Activated T-helper 1 cell treated with anti-CD3 and anti-CD28 coated beads, Interleukin-12 subunit alpha, Interleukin-12 subunit beta, Interleukin-2, Interleukin-4 antibody, amounts not matched to agents 30 ng/mL and 10 ng/mL and 1 ng/mL, durations not matched to agents 14 hours and 24 hours and 36 hours (primary cell): ENCODE results near the gene BICC1. TPM values are rescaled to one million over a fixed set of nuclear protein-coding genes. Genes with fewer than 3 reads are reported as not detected.

Source experiments
- DNase-seq: peaks from one replicate; pipeline ENCODE4 v3.0.0; 2021; ENCODE audit warnings: low spot score
- H3K27ac Mint-ChIP-seq: one replicate; pipeline ENCODE4 v1.8.0; 2021; ENCODE audit warnings: mild to moderate bottlenecking, mixed read lengths
- H3K27me3 Mint-ChIP-seq: one replicate; pipeline ENCODE4 v1.8.0; 2022; ENCODE audit warnings: mild to moderate bottlenecking, moderate library complexity, mixed read lengths; ENCODE audit not compliant: insufficient read depth
- H3K36me3 Mint-ChIP-seq: one replicate; pipeline ENCODE4 v1.8.0; 2021; ENCODE audit warnings: low read depth, mixed read lengths
- H3K4me1 Mint-ChIP-seq: one replicate; pipeline ENCODE4 v1.8.0; 2021; ENCODE audit warnings: low read depth, mixed read lengths
- H3K4me3 Mint-ChIP-seq: one replicate; pipeline ENCODE4 v1.8.0; 2021; ENCODE audit warnings: mild to moderate bottlenecking, moderate library complexity, mixed read lengths
- H3K9me3 Mint-ChIP-seq: one replicate; pipeline ENCODE4 v1.8.0; 2021; ENCODE audit warnings: mixed read lengths
- intact Hi-C: fragments of 100-400 bp; cut with micrococcal nuclease; formaldehyde crosslinking; loops from one replicate; pipeline ENCODE4 v1.15.1; 2024
- total RNA-seq: library from RNA; stranded (reverse); gene quantifications from 2 replicates; pipeline ENCODE4 v1.2.3, GENCODE V29; 2022

Gene BICC1
- total RNA-seq, 1 donor from 2014 or later, result 0.03 TPM

DNA sequence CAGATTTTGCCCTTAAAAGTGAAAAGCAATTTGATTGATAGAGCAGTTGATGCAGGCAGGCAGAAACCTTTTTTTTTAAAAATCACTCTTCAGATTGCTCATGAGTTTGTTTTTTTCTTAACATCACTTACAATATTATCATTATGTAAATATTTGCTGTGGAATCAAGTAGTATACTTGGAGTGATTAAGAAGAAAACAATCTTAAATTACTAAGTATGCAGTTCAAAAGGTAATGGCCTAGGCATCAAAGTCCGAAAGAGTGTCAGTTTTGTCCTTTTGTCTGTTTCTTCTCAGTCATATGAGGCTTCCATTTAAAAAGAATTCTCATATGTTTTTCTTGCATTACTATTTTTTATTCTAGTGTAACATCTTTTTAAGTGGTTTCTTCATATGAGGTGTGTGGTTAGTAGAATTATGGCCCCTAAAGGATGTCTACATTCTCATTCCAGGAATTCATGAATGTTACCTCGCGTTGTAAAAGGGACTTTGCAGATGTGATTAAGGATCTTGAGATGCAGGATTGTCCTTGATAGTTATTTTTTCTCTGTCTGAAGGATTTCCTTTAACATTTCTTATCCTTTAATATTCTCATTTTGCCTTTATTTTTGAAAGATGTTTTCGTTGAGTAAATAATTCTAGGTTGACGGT, 44.0 kb downstream of the BICC1 start:
- intact Hi-C loops, result no loop called here

DNA sequence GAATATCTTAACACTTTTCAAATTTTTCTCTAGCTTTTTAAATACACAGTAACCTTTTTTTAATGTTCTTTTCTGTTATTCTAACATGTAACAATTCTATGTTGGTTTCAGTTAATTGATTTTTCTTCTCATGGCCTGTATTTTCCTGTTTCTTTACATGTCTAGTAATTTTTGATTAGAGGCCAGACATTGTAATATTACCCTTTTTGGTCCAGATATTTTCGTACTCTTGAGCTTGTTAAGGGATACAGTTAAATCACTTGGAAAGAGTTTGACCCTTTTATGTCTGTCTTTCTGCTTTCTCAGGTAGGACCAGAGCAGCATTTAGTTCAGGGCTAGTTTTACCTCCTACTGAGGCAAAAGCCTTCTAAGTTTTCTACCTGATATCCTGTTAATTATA, 45.0 kb downstream of the BICC1 start:
- Mint-ChIP-seq H3K36me3 (no peaks in the 10 kb centered on the region), H3K4me3 (no peak overlapping the region), H3K27ac (no peak overlapping the region), H3K9me3 (peaks cover 6% of the 10 kb centered on the region), H3K4me1 (no peaks in the 10 kb centered on the region), H3K27me3 (no peaks in the 10 kb centered on the region)
- intact Hi-C loops, result no loop called here
- no peak for DNase-seq

More for the DNA sequence above, 44.0 kb downstream of the BICC1 start:
- H3K27ac Mint-ChIP-seq, result no peak overlapping the region
- no peak for DNase-seq
- no peaks in the 10 kb centered on the region for H3K27me3 Mint-ChIP-seq
- no peak overlapping the region for H3K4me3 Mint-ChIP-seq
- H3K36me3 Mint-ChIP-seq, result no peaks in the 10 kb centered on the region
- no peaks in the 10 kb centered on the region for H3K4me1 Mint-ChIP-seq
- H3K9me3 Mint-ChIP-seq, result no peaks in the 10 kb centered on the region

- no peak for DNase-seq
- Mint-ChIP-seq H3K27ac (no peak overlapping the region), H3K9me3 (peaks cover 8% of the 10 kb centered on the region), H3K27me3 (no peaks in the 10 kb centered on the region), H3K36me3 (no peaks in the 10 kb centered on the region), H3K4me3 (no peak overlapping the region), H3K4me1 (no peaks in the 10 kb centered on the region)
- intact Hi-C loops, result no loop called here
Observed at GRCh38 chr10:58560068-58560467, 47.4 kb downstream of the BICC1 start.

GRCh38 chr10:58565271-58565670, 52.6 kb downstream of the BICC1 start:
- no peaks in the 10 kb centered on the region for H3K36me3 Mint-ChIP-seq
- H3K27ac Mint-ChIP-seq, result no peak overlapping the region
- H3K9me3 Mint-ChIP-seq, result peaks cover 8% of the 10 kb centered on the region
- intact Hi-C loops, result no loop called here
- H3K4me1 Mint-ChIP-seq, result no peaks in the 10 kb centered on the region
- H3K27me3 Mint-ChIP-seq, result peaks cover 2% of the 10 kb centered on the region
- DNase-seq, result no peak
- H3K4me3 Mint-ChIP-seq, result no peak overlapping the region

GRCh38 chr10:58567652-58568051, 55.0 kb downstream of the BICC1 start:
- DNase-seq, result no peak
- Mint-ChIP-seq H3K27me3 (peaks cover 2% of the 10 kb centered on the region), H3K9me3 (peaks cover 3% of the 10 kb centered on the region), H3K27ac (no peak overlapping the region), H3K4me1 (no peaks in the 10 kb centered on the region), H3K36me3 (no peaks in the 10 kb centered on the region), H3K4me3 (no peak overlapping the region)
- intact Hi-C loops, result no loop called here

- H3K4me3 Mint-ChIP-seq, result no peak overlapping the region
- no peaks in the 10 kb centered on the region for H3K4me1 Mint-ChIP-seq
- H3K27me3 Mint-ChIP-seq, result peaks cover 2% of the 10 kb centered on the region
- H3K9me3 Mint-ChIP-seq, result no peaks in the 10 kb centered on the region
- DNase-seq, result no peak
- H3K27ac Mint-ChIP-seq, result no peak overlapping the region
- H3K36me3 Mint-ChIP-seq, result no peaks in the 10 kb centered on the region
- intact Hi-C loops, result no loop called here
Observed at GRCh38 chr10:58568428-58568935, 55.8 kb downstream of the BICC1 start.

- intact Hi-C loops, result no loop called here
- Mint-ChIP-seq H3K27me3 (peaks cover 2% of the 10 kb centered on the region), H3K9me3 (no peaks in the 10 kb centered on the region), H3K36me3 (no peaks in the 10 kb centered on the region), H3K27ac (no peak overlapping the region), H3K4me3 (no peak overlapping the region), H3K4me1 (no peaks in the 10 kb centered on the region)
- no peak for DNase-seq
Observed at GRCh38 chr10:58570307-58570723, 57.6 kb downstream of the BICC1 start.

- DNase-seq, result no peak
- no peak overlapping the region for H3K4me3 Mint-ChIP-seq
- H3K36me3 Mint-ChIP-seq, result no peaks in the 10 kb centered on the region
- H3K9me3 Mint-ChIP-seq, result no peaks in the 10 kb centered on the region
- intact Hi-C loops, result no loop called here
- peaks cover 2% of the 10 kb centered on the region for H3K27me3 Mint-ChIP-seq
- H3K4me1 Mint-ChIP-seq, result no peaks in the 10 kb centered on the region
- no peak overlapping the region for H3K27ac Mint-ChIP-seq
Observed at GRCh38 chr10:58570979-58571378, 58.3 kb downstream of the BICC1 start.

DNA sequence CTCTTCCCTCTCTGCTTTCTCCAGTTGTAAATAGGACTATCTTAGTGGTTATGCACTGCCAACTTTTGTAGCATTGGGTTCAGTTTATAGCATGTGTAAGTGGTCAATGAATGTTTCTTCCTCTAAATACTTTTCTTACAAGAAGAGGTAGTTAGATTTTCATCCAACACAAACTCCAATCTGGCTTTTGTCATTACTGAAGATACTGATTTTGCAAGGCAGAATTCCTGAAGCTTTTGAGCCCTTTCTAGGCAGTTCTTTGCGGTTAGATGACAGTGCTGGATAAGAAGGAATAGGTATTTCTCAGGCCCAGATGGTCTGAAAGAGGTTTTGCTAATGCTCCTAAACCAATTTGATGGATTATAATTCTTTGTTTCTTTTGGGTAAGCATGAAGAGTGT, 60.5 kb downstream of the BICC1 start:
- H3K27me3 Mint-ChIP-seq, result peaks cover 2% of the 10 kb centered on the region
- H3K4me1 Mint-ChIP-seq, result no peaks in the 10 kb centered on the region
- DNase-seq, result no peak
- H3K27ac Mint-ChIP-seq, result no peak overlapping the region
- no peak overlapping the region for H3K4me3 Mint-ChIP-seq
- H3K9me3 Mint-ChIP-seq, result no peaks in the 10 kb centered on the region
- intact Hi-C loops, result no loop called here
- H3K36me3 Mint-ChIP-seq, result no peaks in the 10 kb centered on the region

GRCh38 chr10:58574058-58574457, 61.4 kb downstream of the BICC1 start:
- Mint-ChIP-seq H3K9me3 (no peaks in the 10 kb centered on the region), H3K27me3 (peaks cover 2% of the 10 kb centered on the region), H3K4me1 (no peaks in the 10 kb centered on the region), H3K27ac (no peak overlapping the region), H3K4me3 (no peak overlapping the region), H3K36me3 (no peaks in the 10 kb centered on the region)
- DNase-seq, result no peak
- intact Hi-C loops, result no loop called here

GRCh38 chr10:58575491-58575890, 62.8 kb downstream of the BICC1 start:
- H3K36me3 Mint-ChIP-seq, result no peaks in the 10 kb centered on the region
- no peak for DNase-seq
- H3K27me3 Mint-ChIP-seq, result no peaks in the 10 kb centered on the region
- no peaks in the 10 kb centered on the region for H3K9me3 Mint-ChIP-seq
- no peak overlapping the region for H3K4me3 Mint-ChIP-seq
- no peaks in the 10 kb centered on the region for H3K4me1 Mint-ChIP-seq
- no peak overlapping the region for H3K27ac Mint-ChIP-seq
- intact Hi-C loops, result no loop called here

DNA sequence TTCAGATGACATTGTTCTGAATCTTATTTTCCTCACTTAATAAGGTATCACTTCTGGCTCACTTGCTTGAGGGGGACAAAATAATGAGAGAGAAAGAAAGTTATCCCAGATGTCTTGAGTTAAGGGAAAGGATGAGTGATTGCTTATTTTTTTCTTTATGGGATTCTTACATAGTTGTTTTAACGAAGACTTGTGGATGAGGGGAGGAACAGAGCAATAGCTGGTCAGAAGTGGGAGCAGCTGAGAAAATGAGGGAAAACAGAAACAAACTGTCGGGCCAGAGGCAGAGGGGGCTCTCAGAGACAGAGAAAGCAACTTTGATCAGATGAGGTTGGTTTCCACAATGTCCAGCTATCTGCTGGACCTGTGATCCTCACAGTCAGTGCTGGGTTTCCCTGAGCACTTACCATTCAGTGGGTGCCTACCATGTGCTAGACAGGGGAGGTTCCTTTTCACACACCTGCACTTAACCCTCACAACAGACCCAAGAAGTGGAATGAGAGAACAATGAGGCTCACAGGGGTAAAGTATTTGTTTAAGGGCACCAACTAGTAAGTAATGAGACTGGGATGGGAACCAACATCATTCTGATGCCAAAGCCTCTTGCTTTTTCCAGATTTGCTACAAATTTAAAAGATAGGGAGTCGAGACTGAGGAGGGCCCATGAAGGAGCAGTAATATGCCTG, 64.2 kb downstream of the BICC1 start:
- Mint-ChIP-seq H3K27me3 (no peaks in the 10 kb centered on the region), H3K4me1 (no peaks in the 10 kb centered on the region), H3K27ac (no peak overlapping the region), H3K36me3 (no peaks in the 10 kb centered on the region), H3K9me3 (no peaks in the 10 kb centered on the region), H3K4me3 (no peak overlapping the region)
- no peak for DNase-seq
- intact Hi-C loops, result no loop called here

DNA sequence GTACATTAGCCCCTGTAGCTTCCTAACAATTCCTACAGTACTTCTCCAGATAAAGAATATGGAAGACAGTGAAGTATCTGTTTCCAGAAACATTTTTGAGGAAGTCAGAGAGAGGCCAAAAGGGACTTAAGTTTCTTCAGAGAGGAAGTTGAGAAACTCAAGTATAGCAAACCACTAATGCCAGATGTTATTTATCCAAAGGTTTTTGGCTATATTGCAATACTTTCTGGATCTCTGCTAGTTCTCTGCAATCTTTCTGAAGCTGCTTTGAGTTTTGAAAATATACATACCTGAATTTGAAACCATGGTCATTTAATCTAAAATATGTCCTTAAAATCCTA, 64.7 kb downstream of the BICC1 start:
- no peak for DNase-seq
- H3K4me1 Mint-ChIP-seq, result no peaks in the 10 kb centered on the region
- H3K4me3 Mint-ChIP-seq, result no peak overlapping the region
- intact Hi-C loops, result no loop called here
- no peaks in the 10 kb centered on the region for H3K36me3 Mint-ChIP-seq
- H3K27me3 Mint-ChIP-seq, result no peaks in the 10 kb centered on the region
- no peaks in the 10 kb centered on the region for H3K9me3 Mint-ChIP-seq
- H3K27ac Mint-ChIP-seq, result no peak overlapping the region
